Airway epithelial cell (primary cell): ENCODE measurements around the gene RNF225. TPM values are rescaled to one million over a fixed set of nuclear protein-coding genes. Genes with fewer than 3 reads are reported as not detected.

Experiments used
- total RNA-seq: library from RNA; depleted of rRNA; stranded (reverse); fragments of >200 nt; gene quantifications from 2 replicates; pipeline ENCODE4 v1.2.3, GENCODE V29; 2015

RNF225 gene
- 3.8 and 4.2 TPM in 2 replicates for total RNA-seq

DNA sequence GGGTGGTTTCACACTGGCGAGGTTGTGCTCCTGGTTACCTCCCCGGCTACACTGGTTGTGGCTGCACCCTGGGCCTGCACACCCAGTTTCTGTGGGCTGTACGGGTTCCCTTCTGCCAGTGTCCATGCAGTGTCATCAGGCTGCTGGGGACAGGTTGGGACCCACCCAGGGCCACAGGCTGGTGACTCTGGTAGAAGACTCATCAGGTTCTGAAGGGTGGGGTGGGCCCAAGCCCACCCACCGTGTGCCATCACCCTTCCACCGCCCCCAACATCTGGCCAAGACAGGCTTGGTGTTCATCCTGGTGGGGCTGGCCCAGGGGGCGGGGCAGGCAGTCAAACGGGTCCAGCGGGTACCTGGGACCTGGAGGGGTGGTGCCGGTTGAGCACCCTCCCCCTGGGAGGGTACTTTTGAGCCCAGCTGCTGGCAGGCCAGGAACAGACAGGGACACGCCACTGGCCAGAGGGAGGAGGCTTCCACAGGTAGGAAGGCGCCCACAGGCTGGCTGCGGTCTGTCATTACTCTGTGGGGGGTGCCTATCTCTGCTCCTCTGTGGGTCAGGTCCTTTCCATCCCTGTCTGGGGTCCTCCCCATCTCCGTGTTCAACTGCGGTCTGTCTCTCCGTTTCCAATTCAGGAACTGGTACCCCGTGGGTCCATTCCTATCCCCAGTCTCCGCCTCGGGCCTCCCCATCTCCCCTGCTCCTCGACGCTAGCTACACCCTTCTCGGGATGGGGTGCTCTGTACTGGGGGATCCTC, at the start of gene RNF225:
Gene RNF225, plus strand, starts transcription at position 437 of the 759 bp plus-strand sequence. CDS start 434 bp downstream, outside the sequence.

DNA sequence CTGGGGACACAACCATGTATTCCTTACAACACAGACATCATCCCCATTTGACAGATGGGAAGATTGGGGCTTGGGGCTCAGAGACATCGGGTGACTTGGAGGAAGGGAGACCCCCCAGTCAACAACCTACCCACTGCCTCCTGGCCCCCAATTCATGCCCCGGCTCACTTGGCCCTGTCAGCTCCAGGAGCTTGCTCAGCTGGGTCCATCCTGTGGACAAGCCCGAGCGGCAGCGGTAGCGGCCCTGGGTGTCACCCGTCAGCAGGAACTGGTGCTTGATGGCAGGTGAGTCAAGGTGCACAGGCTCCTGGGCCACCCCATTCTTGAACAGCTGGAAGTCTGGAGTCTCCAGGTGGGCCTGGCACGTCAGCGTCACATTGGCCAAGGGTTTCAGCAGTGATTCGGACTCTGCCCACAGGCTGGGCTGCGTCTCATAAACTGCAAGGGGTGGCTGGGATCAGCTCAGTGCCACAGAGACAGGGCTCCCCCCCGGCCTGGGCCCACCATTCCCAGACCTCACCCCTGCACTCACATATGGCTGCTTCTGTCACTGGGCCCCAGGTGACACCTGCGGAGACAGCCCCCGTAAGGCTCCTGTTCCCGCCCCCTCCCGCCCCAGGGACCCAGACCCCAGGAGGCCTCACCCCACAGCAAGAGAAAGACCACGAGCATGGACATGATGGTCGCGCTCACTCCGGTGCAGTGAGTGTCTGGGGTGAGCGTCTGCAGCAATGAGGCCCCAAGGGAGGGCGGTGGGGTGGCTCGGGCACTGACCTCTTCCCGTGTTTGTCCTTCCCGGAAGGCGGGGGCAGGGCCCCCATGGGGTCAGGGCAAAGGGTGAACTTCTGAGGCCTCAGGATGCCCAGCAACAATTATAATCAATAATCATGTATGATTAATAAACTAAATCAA, 42.4 kb upstream of the RNF225 start, which contains the start of gene A1BG:
Gene A1BG, minus strand, starts transcription at position 733 of the 912 bp plus-strand sequence. Its CDS starts 55 bp downstream, at position 678.

DNA sequence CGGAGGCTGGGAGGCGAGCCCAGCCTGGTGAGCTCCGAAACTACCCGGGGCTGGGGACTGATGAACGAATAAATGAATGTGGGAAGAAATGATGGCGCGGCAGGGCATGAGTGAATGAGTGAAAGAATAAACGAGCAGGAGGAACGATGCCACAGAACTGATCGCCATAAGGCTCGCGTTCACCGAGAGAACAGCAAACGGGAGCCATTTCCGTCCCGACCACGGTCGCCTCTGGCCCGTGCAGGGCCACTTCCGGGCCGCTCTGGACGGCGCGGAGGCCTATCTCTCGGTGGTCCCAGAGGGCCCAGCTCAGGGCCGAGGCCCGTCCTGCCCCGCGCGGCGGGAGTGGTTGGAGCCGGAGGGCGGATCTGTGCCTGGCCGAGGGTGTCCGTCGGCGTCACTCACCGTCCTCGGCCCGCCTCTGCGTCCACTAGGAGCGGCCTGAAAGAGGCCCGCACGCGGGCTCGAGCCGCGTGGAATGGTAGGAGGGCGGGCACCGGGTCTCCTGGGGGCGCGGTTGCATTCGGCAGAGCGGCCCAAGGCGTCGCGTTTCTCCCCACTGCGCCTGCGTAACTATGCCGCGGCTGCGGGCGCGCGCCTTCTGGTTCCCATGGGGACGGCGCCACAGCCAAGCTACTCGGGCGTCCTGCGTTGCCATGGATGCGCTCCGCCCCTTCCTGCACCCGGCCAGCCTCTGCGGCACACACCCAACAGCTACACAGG, 33.0 kb upstream of the RNF225 start, which contains the start of gene ZNF497:
Gene ZNF497, minus strand, starts transcription at position 480 of the 723 bp plus-strand sequence. CDS start 5,116 bp downstream, outside the sequence.

DNA sequence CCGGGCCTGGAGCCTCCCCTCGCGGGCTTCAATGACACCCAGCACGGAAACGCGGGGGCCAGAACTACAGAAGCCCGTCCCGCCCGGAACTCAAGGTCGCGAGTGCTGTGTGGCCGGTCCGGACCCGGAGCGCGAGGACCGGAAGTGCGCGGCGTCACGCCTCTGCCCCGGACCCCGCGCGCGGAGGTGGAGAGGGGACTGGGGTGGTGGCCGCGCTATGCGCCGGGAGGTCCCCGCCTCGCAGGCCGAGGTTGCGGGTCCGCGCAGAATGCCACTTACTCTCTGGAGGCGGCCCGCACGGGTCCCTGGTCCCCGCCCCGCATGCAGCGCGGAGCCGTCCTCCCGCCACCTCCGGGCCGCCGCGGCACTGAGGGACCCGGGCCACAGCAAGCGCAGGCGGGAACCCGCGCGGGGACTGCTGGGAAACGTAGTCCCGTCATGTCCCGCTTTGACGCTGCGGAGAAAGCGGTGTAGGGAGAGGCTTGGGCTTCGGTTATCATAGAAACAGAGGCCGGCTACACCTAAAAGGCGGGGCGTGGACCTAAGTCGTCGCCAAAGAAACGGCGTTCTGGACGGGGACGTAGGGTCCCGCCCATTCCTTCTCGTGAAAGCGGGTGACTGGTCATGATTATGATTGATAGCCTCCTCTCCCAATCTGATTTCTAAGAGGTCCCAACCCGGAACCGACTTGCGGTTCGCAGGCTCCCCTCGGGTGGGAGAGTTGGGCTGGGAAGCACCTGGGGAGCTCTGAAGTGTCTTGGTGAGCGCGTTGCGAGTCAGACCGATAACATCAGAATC, 14.6 kb upstream of the RNF225 start, which contains the start of gene ZNF837:
Gene ZNF837, minus strand, starts transcription at position 369 of the 798 bp plus-strand sequence. CDS start 11,698 bp downstream, outside the sequence.

DNA sequence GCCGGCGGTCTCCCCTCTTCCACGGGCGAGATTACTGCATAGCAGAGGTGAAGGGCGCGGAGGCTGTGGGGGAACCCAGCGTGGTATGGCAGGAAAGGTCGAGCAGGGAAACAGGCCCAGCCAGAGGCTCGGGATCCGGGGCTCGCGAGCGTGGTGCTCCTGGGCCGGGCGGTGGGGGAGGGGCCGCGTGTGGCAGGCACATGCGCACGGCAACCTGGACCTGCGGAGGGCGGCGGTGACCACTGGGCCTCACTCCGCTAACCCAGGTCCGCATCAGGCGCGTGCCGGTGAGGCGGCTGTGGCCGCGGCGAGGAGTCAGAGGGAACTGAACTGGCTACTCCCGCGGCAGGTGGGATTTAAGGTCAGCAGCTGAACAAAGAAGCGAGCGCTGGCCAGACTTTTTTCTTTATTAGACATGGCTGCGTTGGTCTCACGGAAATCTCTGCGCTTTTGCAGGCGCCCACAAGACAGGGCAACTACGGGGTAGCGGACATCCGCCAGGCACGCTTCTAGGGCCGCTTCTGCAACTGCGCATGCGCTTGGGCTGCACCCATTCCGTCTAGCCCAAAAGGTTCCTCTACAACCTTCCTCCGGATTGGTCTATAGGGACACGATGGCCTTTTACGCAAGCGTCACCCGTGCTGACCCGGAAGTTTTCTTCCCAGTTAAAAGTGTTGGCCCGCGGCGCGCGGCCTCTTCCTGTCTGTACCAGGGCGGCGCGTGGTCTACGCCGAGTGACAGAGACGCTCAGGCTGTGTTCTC, 8.7 kb upstream of the RNF225 start, which contains the start of gene RPS5:
Gene RPS5, plus strand, starts transcription at position 694 of the 762 bp plus-strand sequence. CDS start 869 bp downstream, outside the sequence.

DNA sequence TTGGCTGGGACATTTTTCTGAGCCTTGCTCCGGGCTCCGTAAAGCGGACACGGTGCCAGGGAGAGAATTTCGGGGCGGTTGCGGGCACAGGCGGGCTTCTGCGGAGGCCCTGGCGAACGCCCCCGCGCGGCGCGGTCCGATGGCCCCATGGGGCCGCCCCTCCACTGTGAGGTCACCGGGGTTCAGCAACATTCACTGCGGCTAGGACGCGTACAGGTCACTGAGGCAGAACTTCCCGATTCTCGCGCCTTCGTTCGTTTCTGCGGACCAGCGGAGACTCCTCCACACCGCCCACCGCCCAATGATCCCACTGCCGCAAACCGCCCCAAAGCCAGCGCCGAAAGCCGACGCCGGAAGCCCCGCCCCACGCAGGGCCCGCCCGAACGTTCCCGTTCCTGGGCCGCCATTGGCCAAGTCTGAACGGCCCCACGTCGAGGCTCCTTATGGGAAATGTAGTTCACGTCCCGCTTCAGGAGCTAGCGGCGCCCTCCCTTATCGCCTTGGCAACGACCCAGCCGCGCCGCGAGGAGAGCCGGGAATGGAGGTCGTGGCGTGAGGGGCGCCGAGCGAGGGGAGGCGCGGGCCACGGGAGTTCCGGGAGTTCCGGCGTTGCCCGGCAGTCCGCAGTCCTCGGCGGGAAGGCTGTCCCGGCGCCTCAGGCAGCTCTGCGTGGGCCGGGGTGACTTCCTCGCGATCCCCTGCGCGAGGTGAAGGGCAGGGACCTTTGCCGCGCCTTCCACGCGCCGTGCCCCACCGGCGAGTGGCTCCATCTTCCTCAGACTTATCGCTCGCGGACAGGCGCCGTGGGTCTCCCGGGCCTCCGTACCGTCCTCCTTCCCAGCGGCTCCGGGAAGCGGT, 12.9 kb downstream of the RNF225 start, which contains the start of gene ZNF584:
Gene ZNF584, plus strand, starts transcription at position 498 of the 858 bp plus-strand sequence. CDS start 499 bp downstream, outside the sequence.

DNA sequence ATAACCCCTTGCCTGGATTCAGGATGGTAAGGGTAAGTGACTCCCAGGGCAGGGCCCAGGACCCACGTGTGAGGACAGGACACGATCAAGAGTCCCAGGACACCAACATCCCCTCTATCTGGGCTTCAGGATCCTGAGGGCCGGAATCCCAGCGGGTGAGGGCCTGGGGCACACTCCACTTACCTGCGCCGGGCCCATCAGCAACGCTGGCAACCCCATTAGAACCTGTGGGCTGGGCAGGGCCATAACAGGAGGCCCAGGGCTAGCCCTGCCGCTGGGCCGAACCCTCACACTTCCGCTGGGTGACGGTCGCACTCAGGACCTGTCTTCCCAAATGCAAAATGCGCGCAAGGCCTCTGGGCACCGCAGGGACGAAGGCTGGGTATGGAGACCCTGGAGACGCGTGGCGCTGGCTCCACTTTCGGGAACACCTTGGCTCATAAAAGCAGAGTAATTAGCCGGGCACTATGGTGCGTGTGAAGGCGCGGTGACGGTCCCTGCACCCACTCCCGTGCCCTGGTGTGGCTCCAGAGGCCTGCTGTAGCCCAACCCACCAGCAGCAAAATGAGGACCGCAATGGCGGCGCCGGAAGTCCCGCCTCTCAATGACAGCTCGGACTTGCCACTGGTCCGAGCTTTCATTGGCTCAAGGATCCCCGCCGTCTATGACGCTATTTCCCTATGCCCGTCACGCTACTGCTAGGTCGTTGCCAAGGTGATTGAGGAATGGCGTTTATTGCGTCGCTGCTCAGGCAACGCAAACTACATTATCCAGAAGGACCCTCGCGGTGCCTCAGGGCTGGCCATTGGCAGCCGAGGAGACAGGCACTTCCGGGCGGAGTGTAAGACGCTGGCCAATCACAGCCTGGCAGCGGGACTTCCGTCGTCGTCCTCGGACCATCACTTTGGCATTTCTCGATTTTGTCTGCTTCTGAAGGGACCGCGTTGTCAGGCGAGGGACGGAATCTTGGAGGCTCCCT, 44.4 kb downstream of the RNF225 start, which contains the start of gene ZNF132:
Gene ZNF132, minus strand, starts transcription at position 578 of the 979 bp plus-strand sequence. Its CDS starts 332 bp downstream, at position 246.

Other genes starting within 250 kb of the RNF225 start
- gene ZNF329, start 244.9 kb upstream of the RNF225 start, total RNA-seq: 5.2 and 5.3 TPM in 2 replicates
- gene ZNF274, start 212.6 kb upstream of the RNF225 start, total RNA-seq: 16.3 and 23.1 TPM in 2 replicates
- gene ZNF544, start 166.7 kb upstream of the RNF225 start, total RNA-seq: 40.3 and 54.7 TPM in 2 replicates
- 3.3 and 5.2 TPM in 2 replicates for gene ZNF8, start 116.7 kb upstream of the RNF225 start, total RNA-seq
- 17.9 and 30.4 TPM in 2 replicates for gene ERVK3-1, start 90.3 kb upstream of the RNF225 start, total RNA-seq
- gene ZSCAN22, start 68.7 kb upstream of the RNF225 start, total RNA-seq: 1.9 and 2.3 TPM in 2 replicates
- 10.2 and 28.2 TPM in 2 replicates for gene A1BG, start 42.2 kb upstream of the RNF225 start, total RNA-seq
- gene ZNF497, start 32.9 kb upstream of the RNF225 start, total RNA-seq: 0.65 and 0.78 TPM in 2 replicates
- gene ZNF837, start 14.6 kb upstream of the RNF225 start, total RNA-seq: 2.9 and 3.1 TPM in 2 replicates
- gene RPS5, start 8.4 kb upstream of the RNF225 start, total RNA-seq: 2,475 and 2,576 TPM in 2 replicates
- 7.0 and 13.4 TPM in 2 replicates for gene ZNF584, start 13.0 kb downstream of the RNF225 start, total RNA-seq
- gene ZNF132, start 44.5 kb downstream of the RNF225 start, total RNA-seq: 2.8 and 3.3 TPM in 2 replicates
- 5.4 and 9.4 TPM in 2 replicates for gene ZNF324B, start 56.0 kb downstream of the RNF225 start, total RNA-seq
- 15.4 and 16.2 TPM in 2 replicates for gene ZNF324, start 71.4 kb downstream of the RNF225 start, total RNA-seq
- gene ZNF446, start 80.7 kb downstream of the RNF225 start, total RNA-seq: 9.1 and 12.2 TPM in 2 replicates
- 22.4 and 26.7 TPM in 2 replicates for gene SLC27A5, start 116.3 kb downstream of the RNF225 start, total RNA-seq
- gene ZBTB45, start 124.2 kb downstream of the RNF225 start, total RNA-seq: 16.3 and 20.7 TPM in 2 replicates
- gene TRIM28, start 148.4 kb downstream of the RNF225 start, total RNA-seq: 425 and 465 TPM in 2 replicates
- gene CHMP2A, start 159.4 kb downstream of the RNF225 start, total RNA-seq: 132 and 155 TPM in 2 replicates
- 41.6 and 48.6 TPM in 2 replicates for gene UBE2M, start 163.0 kb downstream of the RNF225 start, total RNA-seq
- gene MZF1, start 177.7 kb downstream of the RNF225 start, total RNA-seq: 7.5 and 9.3 TPM in 2 replicates